ENCODE measurements around the gene RPL34. TPM values are rescaled to one million over a fixed set of nuclear protein-coding genes. Genes with fewer than 3 reads are reported as not detected.
A peak's percentile ranks its signal among the peaks of the same experiment; 100 is the strongest.

The RPL34 gene
- total RNA-seq, 1 experiment from 2014 or later, result 488 TPM

- ATAC-seq (no peak), DNase-seq (ENCODE audit: low read depth, low spot score) (no peak)
- in situ Hi-C loops (cut with HindIII; ENCODE audit: low pct_unique_long_range_greater_than_20kb, low sequenced_read_pairs), result no loop called here
- H3K4me1 ChIP-seq (ENCODE audit: control insufficient read depth, insufficient read depth, low read length), result no peaks in the 10 kb centered on the region
- POLR2A ChIA-PET, result no interaction called here
- no peaks in the 10 kb centered on the region for H3K27me3 ChIP-seq (ENCODE audit: control insufficient read depth, insufficient read depth, low read length)
- H3K36me3 ChIP-seq (ENCODE audit: control insufficient read depth, insufficient read depth, low read length), result no peaks in the 10 kb centered on the region
- H3K9me3 ChIP-seq (ENCODE audit: control insufficient read depth, insufficient read depth, low read depth, low read length), result no peaks in the 10 kb centered on the region
- H3K27ac ChIP-seq (ENCODE audit: low read length), result no peak overlapping the region
- CTCF ChIA-PET, result no interaction called here
- TF ChIP-seq CTCF (IDR thresholded peaks at IDR 0.05) (peak; percentile 13; the same call in 1 of the 2 replicates), TCF7L2 (IDR thresholded peaks at IDR 0.05; ENCODE audit: low read depth, low read length) (no peak)
- intact Hi-C loops (cut with micrococcal nuclease; ENCODE audit: unreplicated experiment), result no loop called here
- H3K4me3 ChIP-seq (ENCODE audit: low read depth in 2 of 2, low read length in 2 of 2), result no peak overlapping the region
- no TSS peak for BruUV-seq (replicated peaks)
These were observed 17.5 kb downstream of the RPL34 start for GRCh38 chr4:108637856-108638255.

GRCh38 chr4:108644237-108644636 lies 23.9 kb downstream of the RPL34 start:
- ChIA-PET POLR2A (no interaction called here), CTCF (no interaction called here)
- no peak for TF ChIP-seq REST (IDR thresholded peaks at IDR 0.05; ENCODE audit: insufficient read depth in 1 of 2, low read depth in 2 of 2, low read length in 1 of 2)
- no peak for TF ChIP-seq SIN3A (IDR thresholded peaks at IDR 0.05; ENCODE audit: borderline replicate concordance, insufficient read depth, low read depth, low read length)
- TF ChIP-seq CTCF (IDR thresholded peaks at IDR 0.05), result no peak
- TF ChIP-seq TCF7L2 (IDR thresholded peaks at IDR 0.05; ENCODE audit: low read depth, low read length), result no peak
- no peak for TF ChIP-seq POLR2AphosphoS5 (IDR thresholded peaks at IDR 0.05; ENCODE audit: low read depth, low read length)
- DNase-seq (ENCODE audit: low read depth, low spot score), result no peak
- H3K9me3 ChIP-seq (ENCODE audit: control insufficient read depth, insufficient read depth, low read depth, low read length), result no peaks in the 10 kb centered on the region
- intact Hi-C loops (cut with micrococcal nuclease; ENCODE audit: unreplicated experiment), result no loop called here
- in situ Hi-C loops (cut with HindIII; ENCODE audit: low pct_unique_long_range_greater_than_20kb, low sequenced_read_pairs), result no loop called here
- H3K36me3 ChIP-seq (ENCODE audit: control insufficient read depth, insufficient read depth, low read length), result no peaks in the 10 kb centered on the region
- no peaks in the 10 kb centered on the region for H3K4me1 ChIP-seq (ENCODE audit: control insufficient read depth, insufficient read depth, low read length)
- BruUV-seq (replicated peaks), result no TSS peak
- no peaks in the 10 kb centered on the region for H3K27me3 ChIP-seq (ENCODE audit: control insufficient read depth, insufficient read depth, low read length)
- H3K4me3 ChIP-seq (ENCODE audit: low read depth in 2 of 2, low read length in 2 of 2), result no peak overlapping the region
- peak; percentile 38 for ATAC-seq
- H3K27ac ChIP-seq (ENCODE audit: low read length), result no peak overlapping the region

- Histone ChIP-seq H3K36me3 (ENCODE audit: control insufficient read depth, insufficient read depth, low read length) (peaks cover 8% of the 10 kb centered on the region; the same call in 1 of the 2 replicates), H3K9me3 (ENCODE audit: control insufficient read depth, insufficient read depth, low read depth, low read length) (no peaks in the 10 kb centered on the region), H3K27me3 (ENCODE audit: control insufficient read depth, insufficient read depth, low read length) (no peaks in the 10 kb centered on the region), H3K27ac (ENCODE audit: low read length) (no peak overlapping the region), H3K4me1 (ENCODE audit: control insufficient read depth, insufficient read depth, low read length) (no peaks in the 10 kb centered on the region; the same call in 1 of the 2 replicates), H3K4me3 (ENCODE audit: low read depth in 2 of 2, low read length in 2 of 2) (no peak overlapping the region)
- ChIA-PET CTCF (no interaction called here), POLR2A (no interaction called here)
- no peak for TF ChIP-seq SIN3A (IDR thresholded peaks at IDR 0.05; ENCODE audit: borderline replicate concordance, insufficient read depth, low read depth, low read length)
- TF ChIP-seq TCF7L2 (IDR thresholded peaks at IDR 0.05; ENCODE audit: low read depth, low read length), result no peak
- no peak for TF ChIP-seq POLR2AphosphoS5 (IDR thresholded peaks at IDR 0.05; ENCODE audit: low read depth, low read length)
- TF ChIP-seq CTCF (IDR thresholded peaks at IDR 0.05), result no peak
- TF ChIP-seq REST (IDR thresholded peaks at IDR 0.05; ENCODE audit: insufficient read depth in 1 of 2, low read depth in 2 of 2, low read length in 1 of 2), result no peak
- DNase-seq (ENCODE audit: low read depth, low spot score) (no peak), ATAC-seq (no peak)
- no TSS peak for BruUV-seq (replicated peaks)
- intact Hi-C loops (cut with micrococcal nuclease; ENCODE audit: unreplicated experiment), result no loop called here
- in situ Hi-C loops (cut with HindIII; ENCODE audit: low pct_unique_long_range_greater_than_20kb, low sequenced_read_pairs), result no loop called here
These were observed 26.3 kb downstream of the RPL34 start for GRCh38 chr4:108646706-108647105.

All from Panc1 (cell line).